ENCODE measurements around the gene CSAD. TPM values are rescaled to one million over a fixed set of nuclear protein-coding genes. Genes with fewer than 3 reads are reported as not detected.
A peak's percentile ranks its signal among the peaks of the same experiment; 100 is the strongest.

Gene CSAD
- polyA plus RNA-seq, 3 donors from 2014 or later, result 0.85 to 3.8 (median 2.6) TPM

DNA sequence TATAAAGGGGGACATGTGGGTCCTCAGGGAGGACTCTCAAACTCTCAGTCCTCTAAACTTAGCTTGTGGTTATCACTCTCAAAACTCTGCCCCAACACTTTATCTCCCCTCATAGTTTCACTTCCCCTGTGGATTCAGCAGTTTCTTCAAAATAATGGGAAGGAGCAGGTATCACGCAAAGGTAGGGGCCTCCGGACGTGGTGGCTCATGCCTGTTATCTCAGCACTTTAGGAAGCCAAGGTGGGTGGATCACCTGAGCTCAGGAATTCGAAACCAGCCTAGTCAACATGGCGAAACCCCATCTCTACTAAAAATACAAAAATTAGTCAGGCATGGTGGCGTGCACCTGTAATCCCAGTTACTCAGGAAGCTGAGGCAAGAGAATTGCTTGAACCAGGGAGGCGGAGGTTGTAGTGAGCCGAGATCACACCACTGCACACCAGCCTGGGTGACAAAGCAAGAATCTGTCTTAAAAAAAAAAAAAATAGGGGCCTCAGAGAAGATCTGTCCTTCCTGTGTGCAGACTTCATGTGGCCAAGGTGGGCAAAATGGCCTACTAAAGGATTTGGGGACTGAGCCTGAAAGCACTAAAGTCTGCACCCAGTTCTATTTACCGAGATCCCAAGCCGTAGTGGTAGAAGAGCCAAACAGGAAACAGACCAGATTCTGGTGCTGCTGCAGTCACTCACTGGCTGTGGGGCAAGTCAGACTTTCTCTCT is 19.9 kb upstream of the CSAD start:
- DNase-seq, result peak in 1 of 3 donors; percentile 29
- H3K9me3 Mint-ChIP-seq, result no peaks in the 10 kb centered on the region

DNA sequence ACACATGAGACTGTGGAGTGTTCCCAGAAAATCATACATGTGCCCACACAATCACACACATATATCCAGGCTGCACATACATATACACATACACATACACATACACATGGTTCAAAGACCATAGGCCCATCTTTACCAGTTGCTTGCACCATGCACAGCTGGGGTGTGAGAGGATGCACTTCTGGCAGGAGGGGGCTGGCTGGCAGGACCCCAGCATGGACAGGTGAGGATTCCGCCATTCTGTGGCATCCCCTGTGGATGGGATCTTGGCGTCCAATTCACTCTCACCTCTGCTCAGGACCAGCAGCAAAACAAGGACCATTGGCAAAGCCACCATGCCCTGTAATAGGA is 19.4 kb upstream of the CSAD start:
- Mint-ChIP-seq H3K9me3 (no peaks in the 10 kb centered on the region), H3K36me3 (peaks cover 23 to 55% (median 33%) of the 10 kb centered on the region in 3 donors), H3K4me3 (peak overlapping the region; percentile 64 to 84 (median 80)), H3K4me1 (peaks cover 66 to 75% of the 10 kb centered on the region in 2 donors), H3K27me3 (ENCODE audit: low read depth in 3 of 3) (peaks cover 0 to 3% (median 0%) of the 10 kb centered on the region in 3 donors), H3K27ac (peak overlapping the region in 4 of 6 donors; percentile 23 to 87 (median 37))
- no peak for DNase-seq

More for the DNA sequence above, 19.9 kb upstream of the CSAD start:
- H3K36me3 Mint-ChIP-seq, result peaks cover 20 to 50% (median 32%) of the 10 kb centered on the region in 3 donors
- H3K27me3 Mint-ChIP-seq (ENCODE audit: low read depth in 3 of 3), result peaks cover 0 to 3% (median 0%) of the 10 kb centered on the region in 3 donors
- H3K4me1 Mint-ChIP-seq, result peaks cover 72 to 80% of the 10 kb centered on the region in 2 donors
- peak overlapping the region; percentile 23 to 87 (median 60) for H3K27ac Mint-ChIP-seq
- peak overlapping the region; percentile 64 to 84 (median 80) for H3K4me3 Mint-ChIP-seq

GRCh38 chr12:53199700-53200099 is 19.0 kb upstream of the CSAD start:
- Mint-ChIP-seq H3K27ac (peak overlapping the region in 2 of 6 donors; percentile 41 to 51), H3K36me3 (peaks cover 23 to 59% (median 33%) of the 10 kb centered on the region in 3 donors), H3K4me3 (peak overlapping the region; percentile 64 to 84 (median 80))

GRCh38 chr12:53198486-53199110 is 17.9 kb upstream of the CSAD start:
- DNase-seq, result peak; percentile 60 to 74 (median 72)
- H3K4me3 Mint-ChIP-seq, result peak overlapping the region; percentile 59 to 86 (median 74)
- H3K27me3 Mint-ChIP-seq (ENCODE audit: low read depth in 3 of 3), result peaks cover 0 to 3% (median 1%) of the 10 kb centered on the region in 3 donors
- peaks cover 23 to 69% (median 36%) of the 10 kb centered on the region in 3 donors for H3K36me3 Mint-ChIP-seq
- no peaks in the 10 kb centered on the region for H3K9me3 Mint-ChIP-seq
- H3K27ac Mint-ChIP-seq, result peak overlapping the region; percentile 29 to 83 (median 64)
- peaks cover 56 to 63% of the 10 kb centered on the region in 2 donors for H3K4me1 Mint-ChIP-seq

More at GRCh38 chr12:53199700-53200099, 19.0 kb upstream of the CSAD start:
- peaks cover 0 to 3% (median 0%) of the 10 kb centered on the region in 3 donors for H3K27me3 Mint-ChIP-seq (ENCODE audit: low read depth in 3 of 3)
- no peaks in the 10 kb centered on the region for H3K9me3 Mint-ChIP-seq
- no peak for DNase-seq
- H3K4me1 Mint-ChIP-seq, result peaks cover 65 to 74% of the 10 kb centered on the region in 2 donors

GRCh38 chr12:53197011-53197640 is 16.4 kb upstream of the CSAD start:
- DNase-seq, result no peak
- Mint-ChIP-seq H3K27ac (no peak overlapping the region), H3K36me3 (peaks cover 23 to 77% (median 34%) of the 10 kb centered on the region in 3 donors), H3K4me1 (peaks cover 52 to 54% of the 10 kb centered on the region in 2 donors), H3K9me3 (no peaks in the 10 kb centered on the region), H3K4me3 (peak overlapping the region in 2 of 5 donors; percentile 35 to 40), H3K27me3 (ENCODE audit: low read depth in 3 of 3) (peaks cover 0 to 3% (median 3%) of the 10 kb centered on the region in 3 donors)

GRCh38 chr12:53196486-53196885 is 15.8 kb upstream of the CSAD start:
- H3K27ac Mint-ChIP-seq, result no peak overlapping the region

GRCh38 chr12:53195516-53196420 is 15.0 kb upstream of the CSAD start:
- Mint-ChIP-seq H3K9me3 (no peaks in the 10 kb centered on the region), H3K27me3 (ENCODE audit: low read depth in 3 of 3) (peaks cover 0 to 3% (median 3%) of the 10 kb centered on the region in 3 donors), H3K36me3 (peaks cover 23 to 85% (median 30%) of the 10 kb centered on the region in 3 donors), H3K4me3 (peak overlapping the region in 1 of 5 donors; percentile 10), H3K4me1 (peaks cover 45 to 46% of the 10 kb centered on the region in 2 donors), H3K27ac (peak overlapping the region in 1 of 6 donors; percentile 50)
- DNase-seq, result no peak

More at GRCh38 chr12:53196486-53196885, 15.8 kb upstream of the CSAD start:
- DNase-seq, result no peak
- Mint-ChIP-seq H3K9me3 (no peaks in the 10 kb centered on the region), H3K4me3 (peak overlapping the region in 1 of 5 donors; percentile 40), H3K36me3 (peaks cover 23 to 83% (median 35%) of the 10 kb centered on the region in 3 donors), H3K4me1 (peaks cover 50% of the 10 kb centered on the region in 2 donors), H3K27me3 (ENCODE audit: low read depth in 3 of 3) (peaks cover 0 to 3% (median 3%) of the 10 kb centered on the region in 3 donors)

DNA sequence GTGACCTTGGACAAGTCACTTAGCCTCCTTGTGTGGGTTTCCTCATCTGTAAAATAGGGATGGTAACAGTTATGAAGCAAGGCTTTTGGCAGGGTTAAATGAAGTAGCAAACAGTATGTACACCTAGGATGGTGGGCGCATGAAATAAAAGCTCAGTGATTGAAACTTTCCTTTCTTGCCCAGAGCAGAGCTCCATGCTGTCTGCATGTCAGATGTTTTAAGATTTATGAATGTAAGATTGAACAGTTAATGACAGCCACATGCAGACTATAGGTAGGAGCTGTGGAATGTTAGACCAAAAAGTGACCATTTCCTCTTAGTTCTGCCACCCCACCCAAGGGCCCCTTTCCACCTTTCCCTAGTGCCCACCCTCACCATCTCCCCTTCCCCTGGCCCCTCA is 14.2 kb upstream of the CSAD start:
- peaks cover 38 to 41% of the 10 kb centered on the region in 2 donors for H3K4me1 Mint-ChIP-seq

GRCh38 chr12:53193985-53194716 is 13.4 kb upstream of the CSAD start:
- Mint-ChIP-seq H3K9me3 (no peaks in the 10 kb centered on the region), H3K4me3 (no peak overlapping the region), H3K27me3 (ENCODE audit: low read depth in 3 of 3) (peaks cover 0 to 3% (median 3%) of the 10 kb centered on the region in 3 donors), H3K4me1 (peaks cover 29 to 33% of the 10 kb centered on the region in 2 donors), H3K27ac (peak overlapping the region in 1 of 6 donors; percentile 34), H3K36me3 (peaks cover 15 to 75% (median 22%) of the 10 kb centered on the region in 3 donors)
- DNase-seq, result no peak

More for the DNA sequence above, 14.2 kb upstream of the CSAD start:
- Mint-ChIP-seq H3K27ac (peak overlapping the region in 2 of 6 donors; percentile 6 to 50), H3K9me3 (no peaks in the 10 kb centered on the region), H3K36me3 (peaks cover 19 to 80% (median 25%) of the 10 kb centered on the region in 3 donors), H3K4me3 (no peak overlapping the region), H3K27me3 (ENCODE audit: low read depth in 3 of 3) (peaks cover 0 to 3% (median 3%) of the 10 kb centered on the region in 3 donors)
- DNase-seq, result no peak

GRCh38 chr12:53193040-53193439 is 12.3 kb upstream of the CSAD start:
- H3K4me1 Mint-ChIP-seq, result peaks cover 18 to 22% of the 10 kb centered on the region in 2 donors
- H3K27me3 Mint-ChIP-seq (ENCODE audit: low read depth in 3 of 3), result peaks cover 0 to 3% (median 3%) of the 10 kb centered on the region in 3 donors
- peaks cover 11 to 66% (median 22%) of the 10 kb centered on the region in 3 donors for H3K36me3 Mint-ChIP-seq
- no peak overlapping the region for H3K4me3 Mint-ChIP-seq
- H3K27ac Mint-ChIP-seq, result peak overlapping the region in 1 of 6 donors; percentile 69
- DNase-seq, result no peak
- H3K9me3 Mint-ChIP-seq, result no peaks in the 10 kb centered on the region

DNA sequence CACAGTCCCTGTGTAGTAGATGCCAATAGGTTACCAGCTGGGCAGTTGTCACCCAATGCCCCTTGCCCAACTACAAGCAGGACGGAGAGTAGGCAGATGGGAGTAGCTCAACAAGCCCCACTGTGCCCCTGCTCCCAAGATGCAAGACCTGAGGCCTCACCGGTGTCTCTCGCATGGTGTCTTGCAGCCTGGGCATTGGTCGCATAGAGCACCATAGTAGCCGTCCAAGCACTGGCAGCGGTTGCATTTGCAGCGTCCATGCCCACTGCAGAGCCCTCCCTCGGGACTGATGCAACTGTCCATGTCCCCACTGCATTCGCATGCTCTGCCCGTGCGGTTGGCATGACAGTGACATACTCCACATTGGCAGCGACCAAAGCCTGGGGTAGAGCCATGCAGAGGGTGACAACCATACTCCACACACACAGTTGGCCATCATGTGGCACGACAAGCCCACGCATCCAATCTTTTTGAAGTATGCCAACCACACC is 11.9 kb upstream of the CSAD start:
- DNase-seq, result no peak
- H3K4me1 Mint-ChIP-seq, result peaks cover 15 to 19% of the 10 kb centered on the region in 2 donors
- H3K27me3 Mint-ChIP-seq (ENCODE audit: low read depth in 3 of 3), result peaks cover 0 to 3% (median 3%) of the 10 kb centered on the region in 3 donors
- H3K9me3 Mint-ChIP-seq, result no peaks in the 10 kb centered on the region
- H3K4me3 Mint-ChIP-seq, result no peak overlapping the region
- peaks cover 11 to 65% (median 25%) of the 10 kb centered on the region in 3 donors for H3K36me3 Mint-ChIP-seq
- peak overlapping the region in 1 of 6 donors; percentile 3 for H3K27ac Mint-ChIP-seq

Measured in immature natural killer cell (primary cell).